GM23338 (cell line): ENCODE measurements around the gene FAM234A. TPM values are rescaled to one million over a fixed set of nuclear protein-coding genes. Genes with fewer than 3 reads are reported as not detected.

Experiments
- ATAC-seq: fragments of 200-7000 bp; cut with Tn5 transposase; 3 replicates; pipeline ENCODE4 v1.9.1; 2020
- DNase-seq: peaks from one replicate; pipeline ENCODE4 v3.0.0-alpha.2; 2015; ENCODE audit warnings: low spot score
- H2AFZ ChIP-seq: fragments of 200-600 bp; sonication (generic); 2 replicates; pipeline ENCODE4 v1.8.0; 2016; ENCODE audit warnings: antibody characterized with exemption, mild to moderate bottlenecking, moderate library complexity
- H3F3A ChIP-seq: fragments of 200-600 bp; sonication (generic); replicated peaks from 2 replicates; pipeline ENCODE4 v1.8.0; 2017; ENCODE audit warnings: antibody characterized with exemption, mixed run types, low read depth
- H3K27ac ChIP-seq: fragments of 200-600 bp; sonication (generic); 2 replicates; pipeline ENCODE4 v1.6.1; 2016; ENCODE audit warnings: low read depth
- H3K27me3 ChIP-seq: fragments of 200-600 bp; sonication (generic); 2 replicates; pipeline ENCODE4 v1.8.0; 2016; ENCODE audit warnings: mild to moderate bottlenecking, mixed run types, moderate library complexity; ENCODE audit not compliant: insufficient read depth
- H3K36me3 ChIP-seq: fragments of 200-600 bp; sonication (generic); 2 replicates; pipeline ENCODE4 v1.8.0; 2016; ENCODE audit warnings: mild to moderate bottlenecking; ENCODE audit not compliant: insufficient read depth
- H3K4me1 ChIP-seq: fragments of 200-600 bp; sonication (generic); 2 replicates; pipeline ENCODE4 v1.8.0; 2016; ENCODE audit warnings: mild to moderate bottlenecking, moderate library complexity; ENCODE audit not compliant: insufficient read depth
- H3K4me2 ChIP-seq: fragments of 200-600 bp; sonication (generic); 2 replicates; pipeline ENCODE4 v1.7.1; 2017; ENCODE audit warnings: mixed run types
- H3K4me3 ChIP-seq: fragments of 200-600 bp; sonication (generic); 2 replicates; pipeline ENCODE4 v1.6.1; 2016; ENCODE audit warnings: mixed run types
- H3K79me2 ChIP-seq: fragments of 200-600 bp; sonication (generic); replicated peaks from 2 replicates; pipeline ENCODE4 v1.8.0; 2017; ENCODE audit warnings: mild to moderate bottlenecking; ENCODE audit not compliant: insufficient read depth
- H3K9me2 ChIP-seq: fragments of 200-600 bp; sonication (generic); 2 replicates; pipeline ENCODE4 v1.8.0; 2017; ENCODE audit not compliant: insufficient read depth
- H4K20me1 ChIP-seq: fragments of 200-600 bp; sonication (generic); replicated peaks from 2 replicates; pipeline ENCODE4 v1.8.0; 2017; ENCODE audit warnings: mild to moderate bottlenecking; ENCODE audit not compliant: insufficient read depth
- H3K27ac Mint-ChIP-seq: 2 replicates; pipeline ENCODE4 v1.8.0; 2020; ENCODE audit warnings: inconsistent platforms, mild to moderate bottlenecking, moderate library complexity, mixed read lengths
- H3K27me3 Mint-ChIP-seq: 3 replicates; pipeline ENCODE4 v1.8.0; 2022; ENCODE audit warnings: low read depth, mild to moderate bottlenecking, moderate library complexity, mixed read lengths, inconsistent platforms; ENCODE audit not compliant: insufficient read depth, poor library complexity
- H3K36me3 Mint-ChIP-seq: 3 replicates; pipeline ENCODE4 v1.8.0; 2021; ENCODE audit warnings: low read depth, mild to moderate bottlenecking, inconsistent platforms, moderate library complexity, mixed read lengths
- H3K4me1 Mint-ChIP-seq: 3 replicates; pipeline ENCODE4 v1.8.0; 2020; ENCODE audit warnings: mild to moderate bottlenecking, inconsistent platforms, mixed read lengths
- H3K4me3 Mint-ChIP-seq: 3 replicates; pipeline ENCODE4 v1.8.0; 2021; ENCODE audit warnings: moderate library complexity, mild to moderate bottlenecking, inconsistent platforms, mixed read lengths
- H3K9me3 Mint-ChIP-seq: 3 replicates; pipeline ENCODE4 v1.8.0; 2020; ENCODE audit warnings: moderate library complexity, mild to moderate bottlenecking, inconsistent platforms, mixed read lengths
- CREB1 ChIP-seq: fragments of 250-450 bp; sonication (Bioruptor Pico); IDR thresholded peaks from 2 replicates; pipeline ENCODE4 v1.5.0; 2020; ENCODE audit warnings: low read depth, mild to moderate bottlenecking, moderate library complexity
- ETS1 ChIP-seq: IDR thresholded peaks from 2 replicates; pipeline ENCODE4 v1.6.1; 2016; ENCODE audit warnings: antibody characterized with exemption
- EZH2 ChIP-seq: fragments of 200-600 bp; sonication (generic); IDR thresholded peaks from one replicate; pipeline ENCODE4 v1.8.0; 2017; ENCODE audit warnings: antibody characterized with exemption, mild to moderate bottlenecking, low read depth; ENCODE audit not compliant: unreplicated experiment
- EZH2phosphoT487 ChIP-seq: fragments of 200-600 bp; sonication (generic); IDR thresholded peaks from one replicate; pipeline ENCODE4 v1.8.1; 2018; ENCODE audit warnings: antibody characterized with exemption; ENCODE audit not compliant: unreplicated experiment
- JUNB ChIP-seq: IDR thresholded peaks from one replicate; pipeline ENCODE4 v1.6.1; 2016; ENCODE audit warnings: antibody characterized with exemption; ENCODE audit not compliant: unreplicated experiment
- NANOG ChIP-seq: IDR thresholded peaks from 2 replicates; pipeline ENCODE4 v1.6.1; 2016; ENCODE audit warnings: antibody characterized with exemption, borderline replicate concordance
- POLR2AphosphoS5 ChIP-seq: IDR thresholded peaks from 2 replicates; pipeline ENCODE4 v1.6.1; 2016; ENCODE audit warnings: antibody characterized with exemption, low read depth
- STAT1 ChIP-seq: IDR thresholded peaks from one replicate; pipeline ENCODE4 v1.6.1; 2016; ENCODE audit warnings: antibody characterized with exemption; ENCODE audit not compliant: unreplicated experiment
- ZNF114 ChIP-seq: fragments of 250-450 bp; sonication (Bioruptor Pico); IDR thresholded peaks from 2 replicates; pipeline ENCODE4 v1.5.0; 2020; ENCODE audit warnings: mild to moderate bottlenecking, moderate library complexity
- ZNF331 ChIP-seq: fragments of 250-450 bp; sonication (Bioruptor Pico); IDR thresholded peaks from 2 replicates; pipeline ENCODE4 v1.5.0; 2020; ENCODE audit warnings: low read depth, mild to moderate bottlenecking, moderate library complexity
- polyA plus RNA-seq: library from polyadenylated mRNA; unstranded; fragments of >200 nt; fragmentation: Nextera tagmentation; extraction: Ambion mirVana; gene quantifications from 2 replicates; pipeline ENCODE4 v1.2.1, GENCODE V29; 2016
- total RNA-seq: library from RNA; depleted of rRNA; stranded (reverse); fragments of >200 nt; shearing (Covaris generic); gene quantifications from 2 replicates; pipeline ENCODE4 v1.2.3, GENCODE V29; 2014
- TF ChIP-seq, protein P1 (sequence below), 2 experiments: fragments of 200-600 bp in 1 of 2; sonication (generic) in 1 of 2; conservative IDR thresholded peaks; 2 replicates each; pipeline versions ENCODE4 v1.5.1 to v1.6.1; 2016 to 2017; ENCODE audit warnings: antibody characterized with exemption in 2 of 2, low read depth in 2 of 2, mild to moderate bottlenecking in 2 of 2, moderate library complexity in 1 of 2
- TF ChIP-seq, protein P2 (sequence below): fragments of 250-450 bp; sonication (Bioruptor Pico); IDR thresholded peaks from 2 replicates; pipeline ENCODE4 v1.5.0; 2020; ENCODE audit warnings: mild to moderate bottlenecking, moderate library complexity
- TF ChIP-seq, protein P3 (sequence below): IDR thresholded peaks from one replicate; pipeline ENCODE4 v1.6.1; 2018; ENCODE audit warnings: antibody characterized with exemption; ENCODE audit not compliant: unreplicated experiment

Gene FAM234A
- total and polyA plus RNA-seq, 2 experiments from 2014 or later = 41.9 to 128 TPM

DNA sequence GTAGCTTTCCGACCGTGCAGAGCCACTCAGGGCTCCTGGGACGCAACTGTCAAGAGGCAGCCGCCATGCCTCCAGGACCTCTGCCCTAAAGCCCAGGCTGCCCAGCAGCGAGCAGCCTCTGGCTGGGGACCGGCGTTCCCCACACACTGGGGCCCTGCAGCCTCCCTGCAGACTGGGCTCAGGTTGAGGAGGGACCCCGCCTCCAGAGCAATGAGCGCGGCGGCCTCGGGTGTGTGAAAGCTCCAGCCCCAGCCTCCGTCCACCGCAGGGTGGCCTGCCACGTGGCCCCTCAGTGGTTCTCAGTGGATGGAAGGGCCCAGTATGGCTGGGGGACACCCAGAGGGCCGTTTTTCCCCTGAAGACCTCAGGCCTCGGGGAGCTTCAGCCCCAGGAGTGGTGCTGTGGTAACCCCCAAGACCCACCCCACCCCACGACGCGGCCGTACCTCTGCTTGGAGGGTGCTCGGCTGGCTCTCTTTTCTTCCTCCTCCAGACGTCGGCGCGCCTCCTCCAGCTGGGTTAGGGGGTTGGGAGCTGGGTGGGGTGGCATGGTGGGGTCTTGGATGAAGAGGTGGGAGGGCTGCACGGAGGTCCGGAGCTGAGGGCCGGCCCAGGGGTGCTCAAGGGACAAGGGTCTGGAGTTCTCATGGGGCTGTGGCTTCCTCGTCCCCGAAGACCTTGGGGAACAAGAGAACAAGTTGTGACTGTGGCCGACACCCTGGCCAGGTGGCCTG is 58.6 kb downstream of the FAM234A start:
- no peaks in the 10 kb centered on the region for H3K79me2 ChIP-seq
- H3K36me3 ChIP-seq = no peaks in the 10 kb centered on the region; the same call in 1 of the 2 replicates
- TF ChIP-seq, protein P1, sequence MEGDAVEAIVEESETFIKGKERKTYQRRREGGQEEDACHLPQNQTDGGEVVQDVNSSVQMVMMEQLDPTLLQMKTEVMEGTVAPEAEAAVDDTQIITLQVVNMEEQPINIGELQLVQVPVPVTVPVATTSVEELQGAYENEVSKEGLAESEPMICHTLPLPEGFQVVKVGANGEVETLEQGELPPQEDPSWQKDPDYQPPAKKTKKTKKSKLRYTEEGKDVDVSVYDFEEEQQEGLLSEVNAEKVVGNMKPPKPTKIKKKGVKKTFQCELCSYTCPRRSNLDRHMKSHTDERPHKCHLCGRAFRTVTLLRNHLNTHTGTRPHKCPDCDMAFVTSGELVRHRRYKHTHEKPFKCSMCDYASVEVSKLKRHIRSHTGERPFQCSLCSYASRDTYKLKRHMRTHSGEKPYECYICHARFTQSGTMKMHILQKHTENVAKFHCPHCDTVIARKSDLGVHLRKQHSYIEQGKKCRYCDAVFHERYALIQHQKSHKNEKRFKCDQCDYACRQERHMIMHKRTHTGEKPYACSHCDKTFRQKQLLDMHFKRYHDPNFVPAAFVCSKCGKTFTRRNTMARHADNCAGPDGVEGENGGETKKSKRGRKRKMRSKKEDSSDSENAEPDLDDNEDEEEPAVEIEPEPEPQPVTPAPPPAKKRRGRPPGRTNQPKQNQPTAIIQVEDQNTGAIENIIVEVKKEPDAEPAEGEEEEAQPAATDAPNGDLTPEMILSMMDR (conservative IDR thresholded peaks at IDR 0.05; ENCODE audit: low read depth in 2 of 2) = no peak
- no peak for TF ChIP-seq POLR2AphosphoS5
- no peak for TF ChIP-seq NANOG
- TF ChIP-seq, protein P2, sequence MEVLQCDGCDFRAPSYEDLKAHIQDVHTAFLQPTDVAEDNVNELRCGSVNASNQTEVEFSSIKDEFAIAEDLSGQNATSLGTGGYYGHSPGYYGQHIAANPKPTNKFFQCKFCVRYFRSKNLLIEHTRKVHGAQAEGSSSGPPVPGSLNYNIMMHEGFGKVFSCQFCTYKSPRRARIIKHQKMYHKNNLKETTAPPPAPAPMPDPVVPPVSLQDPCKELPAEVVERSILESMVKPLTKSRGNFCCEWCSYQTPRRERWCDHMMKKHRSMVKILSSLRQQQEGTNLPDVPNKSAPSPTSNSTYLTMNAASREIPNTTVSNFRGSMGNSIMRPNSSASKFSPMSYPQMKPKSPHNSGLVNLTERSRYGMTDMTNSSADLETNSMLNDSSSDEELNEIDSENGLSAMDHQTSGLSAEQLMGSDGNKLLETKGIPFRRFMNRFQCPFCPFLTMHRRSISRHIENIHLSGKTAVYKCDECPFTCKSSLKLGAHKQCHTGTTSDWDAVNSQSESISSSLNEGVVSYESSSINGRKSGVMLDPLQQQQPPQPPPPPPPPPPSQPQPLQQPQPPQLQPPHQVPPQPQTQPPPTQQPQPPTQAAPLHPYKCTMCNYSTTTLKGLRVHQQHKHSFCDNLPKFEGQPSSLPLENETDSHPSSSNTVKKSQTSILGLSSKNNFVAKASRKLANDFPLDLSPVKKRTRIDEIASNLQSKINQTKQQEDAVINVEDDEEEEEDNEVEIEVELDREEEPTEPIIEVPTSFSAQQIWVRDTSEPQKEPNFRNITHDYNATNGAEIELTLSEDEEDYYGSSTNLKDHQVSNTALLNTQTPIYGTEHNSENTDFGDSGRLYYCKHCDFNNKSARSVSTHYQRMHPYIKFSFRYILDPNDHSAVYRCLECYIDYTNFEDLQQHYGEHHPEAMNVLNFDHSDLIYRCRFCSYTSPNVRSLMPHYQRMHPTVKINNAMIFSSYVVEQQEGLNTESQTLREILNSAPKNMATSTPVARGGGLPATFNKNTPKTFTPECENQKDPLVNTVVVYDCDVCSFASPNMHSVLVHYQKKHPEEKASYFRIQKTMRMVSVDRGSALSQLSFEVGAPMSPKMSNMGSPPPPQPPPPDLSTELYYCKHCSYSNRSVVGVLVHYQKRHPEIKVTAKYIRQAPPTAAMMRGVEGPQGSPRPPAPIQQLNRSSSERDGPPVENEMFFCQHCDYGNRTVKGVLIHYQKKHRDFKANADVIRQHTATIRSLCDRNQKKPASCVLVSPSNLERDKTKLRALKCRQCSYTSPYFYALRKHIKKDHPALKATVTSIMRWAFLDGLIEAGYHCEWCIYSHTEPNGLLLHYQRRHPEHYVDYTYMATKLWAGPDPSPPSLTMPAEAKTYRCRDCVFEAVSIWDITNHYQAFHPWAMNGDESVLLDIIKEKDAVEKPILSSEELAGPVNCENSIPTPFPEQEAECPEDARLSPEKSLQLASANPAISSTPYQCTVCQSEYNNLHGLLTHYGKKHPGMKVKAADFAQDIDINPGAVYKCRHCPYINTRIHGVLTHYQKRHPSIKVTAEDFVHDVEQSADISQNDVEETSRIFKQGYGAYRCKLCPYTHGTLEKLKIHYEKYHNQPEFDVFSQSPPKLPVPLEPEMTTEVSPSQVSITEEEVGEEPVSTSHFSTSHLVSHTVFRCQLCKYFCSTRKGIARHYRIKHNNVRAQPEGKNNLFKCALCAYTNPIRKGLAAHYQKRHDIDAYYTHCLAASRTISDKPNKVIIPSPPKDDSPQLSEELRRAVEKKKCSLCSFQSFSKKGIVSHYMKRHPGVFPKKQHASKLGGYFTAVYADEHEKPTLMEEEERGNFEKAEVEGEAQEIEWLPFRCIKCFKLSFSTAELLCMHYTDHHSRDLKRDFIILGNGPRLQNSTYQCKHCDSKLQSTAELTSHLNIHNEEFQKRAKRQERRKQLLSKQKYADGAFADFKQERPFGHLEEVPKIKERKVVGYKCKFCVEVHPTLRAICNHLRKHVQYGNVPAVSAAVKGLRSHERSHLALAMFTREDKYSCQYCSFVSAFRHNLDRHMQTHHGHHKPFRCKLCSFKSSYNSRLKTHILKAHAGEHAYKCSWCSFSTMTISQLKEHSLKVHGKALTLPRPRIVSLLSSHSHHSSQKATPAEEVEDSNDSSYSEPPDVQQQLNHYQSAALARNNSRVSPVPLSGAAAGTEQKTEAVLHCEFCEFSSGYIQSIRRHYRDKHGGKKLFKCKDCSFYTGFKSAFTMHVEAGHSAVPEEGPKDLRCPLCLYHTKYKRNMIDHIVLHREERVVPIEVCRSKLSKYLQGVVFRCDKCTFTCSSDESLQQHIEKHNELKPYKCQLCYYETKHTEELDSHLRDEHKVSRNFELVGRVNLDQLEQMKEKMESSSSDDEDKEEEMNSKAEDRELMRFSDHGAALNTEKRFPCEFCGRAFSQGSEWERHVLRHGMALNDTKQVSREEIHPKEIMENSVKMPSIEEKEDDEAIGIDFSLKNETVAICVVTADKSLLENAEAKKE (CRISPR knock-in tag) = no peak
- TF ChIP-seq EZH2 = no peak
- TF ChIP-seq EZH2phosphoT487 = no peak
- no peak for TF ChIP-seq CREB1 (CRISPR knock-in tag)
- TF ChIP-seq JUNB = no peak
- no peak for TF ChIP-seq STAT1
- no peak for TF ChIP-seq ZNF114 (CRISPR knock-in tag)
- TF ChIP-seq, protein P3, sequence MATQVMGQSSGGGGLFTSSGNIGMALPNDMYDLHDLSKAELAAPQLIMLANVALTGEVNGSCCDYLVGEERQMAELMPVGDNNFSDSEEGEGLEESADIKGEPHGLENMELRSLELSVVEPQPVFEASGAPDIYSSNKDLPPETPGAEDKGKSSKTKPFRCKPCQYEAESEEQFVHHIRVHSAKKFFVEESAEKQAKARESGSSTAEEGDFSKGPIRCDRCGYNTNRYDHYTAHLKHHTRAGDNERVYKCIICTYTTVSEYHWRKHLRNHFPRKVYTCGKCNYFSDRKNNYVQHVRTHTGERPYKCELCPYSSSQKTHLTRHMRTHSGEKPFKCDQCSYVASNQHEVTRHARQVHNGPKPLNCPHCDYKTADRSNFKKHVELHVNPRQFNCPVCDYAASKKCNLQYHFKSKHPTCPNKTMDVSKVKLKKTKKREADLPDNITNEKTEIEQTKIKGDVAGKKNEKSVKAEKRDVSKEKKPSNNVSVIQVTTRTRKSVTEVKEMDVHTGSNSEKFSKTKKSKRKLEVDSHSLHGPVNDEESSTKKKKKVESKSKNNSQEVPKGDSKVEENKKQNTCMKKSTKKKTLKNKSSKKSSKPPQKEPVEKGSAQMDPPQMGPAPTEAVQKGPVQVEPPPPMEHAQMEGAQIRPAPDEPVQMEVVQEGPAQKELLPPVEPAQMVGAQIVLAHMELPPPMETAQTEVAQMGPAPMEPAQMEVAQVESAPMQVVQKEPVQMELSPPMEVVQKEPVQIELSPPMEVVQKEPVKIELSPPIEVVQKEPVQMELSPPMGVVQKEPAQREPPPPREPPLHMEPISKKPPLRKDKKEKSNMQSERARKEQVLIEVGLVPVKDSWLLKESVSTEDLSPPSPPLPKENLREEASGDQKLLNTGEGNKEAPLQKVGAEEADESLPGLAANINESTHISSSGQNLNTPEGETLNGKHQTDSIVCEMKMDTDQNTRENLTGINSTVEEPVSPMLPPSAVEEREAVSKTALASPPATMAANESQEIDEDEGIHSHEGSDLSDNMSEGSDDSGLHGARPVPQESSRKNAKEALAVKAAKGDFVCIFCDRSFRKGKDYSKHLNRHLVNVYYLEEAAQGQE = no peak
- no peak for TF ChIP-seq ETS1
- TF ChIP-seq ZNF331 = no peak
- no peak overlapping the region for H3K27ac ChIP-seq
- Mint-ChIP-seq H3K4me3 (no peak overlapping the region), H3K36me3 (peaks cover 6% of the 10 kb centered on the region), H3K9me3 (no peaks in the 10 kb centered on the region; the same call in 2 of the 3 replicates), H3K4me1 (no peaks in the 10 kb centered on the region), H3K27ac (no peak overlapping the region), H3K27me3 (peaks cover 2% of the 10 kb centered on the region)
- H4K20me1 ChIP-seq = no peaks in the 10 kb centered on the region
- no peaks in the 10 kb centered on the region for H3F3A ChIP-seq
- H3K27me3 ChIP-seq = no peaks in the 10 kb centered on the region
- H3K9me2 ChIP-seq = no peaks in the 10 kb centered on the region
- H3K4me2 ChIP-seq = no peak overlapping the region
- H3K4me1 ChIP-seq = no peaks in the 10 kb centered on the region
- no peak overlapping the region for H3K4me3 ChIP-seq
- no peak overlapping the region for H2AFZ ChIP-seq
- no peak for ATAC-seq
- DNase-seq = no peak
